GM19455 (cell line): ENCODE data around the gene PIR.

Experiments used
- ATAC-seq: cut with Tn5 transposase; IDR thresholded peaks from one replicate; pipeline ENCODE4 v1.9.1; 2021; ENCODE audit not compliant: unreplicated experiment

PIR gene

GRCh38 chrX:15492469-15492868, 664 bp downstream of the PIR start:
- ATAC-seq, result no peak

GRCh38 chrX:15483891-15484290, 9.2 kb downstream of the PIR start:
- no peak for ATAC-seq

GRCh38 chrX:15475486-15475885, 17.6 kb downstream of the PIR start:
- no peak for ATAC-seq

GRCh38 chrX:15475021-15475420, 18.1 kb downstream of the PIR start:
- no peak for ATAC-seq

- no peak for ATAC-seq
Observed at GRCh38 chrX:15474028-15474427, 19.1 kb downstream of the PIR start.

GRCh38 chrX:15472531-15472930, 20.6 kb downstream of the PIR start:
- no peak for ATAC-seq

- peak; percentile 77 for ATAC-seq
Observed at GRCh38 chrX:15471028-15471427, 22.1 kb downstream of the PIR start.

- no peak for ATAC-seq
Observed at GRCh38 chrX:15469613-15470012, 23.5 kb downstream of the PIR start.

- no peak for ATAC-seq
Observed at GRCh38 chrX:15468036-15468435, 25.1 kb downstream of the PIR start.

- ATAC-seq, result no peak
Observed at GRCh38 chrX:15465896-15466651, 27.1 kb downstream of the PIR start.

GRCh38 chrX:15465347-15465746, 27.8 kb downstream of the PIR start:
- peak; percentile 72 for ATAC-seq

- no peak for ATAC-seq
Observed at GRCh38 chrX:15464704-15465103, 28.4 kb downstream of the PIR start.

GRCh38 chrX:15451913-15452312, 41.2 kb downstream of the PIR start:
- no peak for ATAC-seq

GRCh38 chrX:15448010-15448639, 45.0 kb downstream of the PIR start:
- ATAC-seq, result no peak

- ATAC-seq, result no peak
Observed at GRCh38 chrX:15441464-15441863, 51.7 kb downstream of the PIR start.

GRCh38 chrX:15438332-15438731, 54.8 kb downstream of the PIR start:
- peak; percentile 83 for ATAC-seq

GRCh38 chrX:15437724-15438123, 55.4 kb downstream of the PIR start:
- no peak for ATAC-seq

GRCh38 chrX:15435836-15436619, 57.1 kb downstream of the PIR start:
- ATAC-seq, result no peak

- no peak for ATAC-seq
Observed at GRCh38 chrX:15434205-15434604, 58.9 kb downstream of the PIR start.

GRCh38 chrX:15430584-15430983, 62.5 kb downstream of the PIR start:
- no peak for ATAC-seq

- ATAC-seq, result no peak
Observed at GRCh38 chrX:15430076-15430475, 63.1 kb downstream of the PIR start.

GRCh38 chrX:15425024-15425423, 68.1 kb downstream of the PIR start:
- no peak for ATAC-seq
